Transverse colon (tissue), 4 donors: ENCODE results near the gene AK4. TPM values are rescaled to one million over a fixed set of nuclear protein-coding genes. Genes with fewer than 3 reads are reported as not detected.
"Not testable (repeated sequence)": the region's sequence is repeated elsewhere in the genome, so short reads cannot be mapped to it uniquely, and the experiment has no call there.

Source experiments
- DNase-seq: peaks from one replicate; pipeline ENCODE4 v3.0.0-alpha.2; 2019
- H3K27ac ChIP-seq, 4 donors: fragments of 200-600 bp; sonication (generic); 2 replicates each; pipeline ENCODE4 v1.5.1; 2016 to 2018; ENCODE audit warnings: inconsistent platforms in 4 of 4
- H3K27me3 ChIP-seq: fragments of 200-600 bp; sonication (generic); 2 replicates; pipeline ENCODE4 v1.5.1; 2017; ENCODE audit warnings: inconsistent platforms
- H3K36me3 ChIP-seq, 4 donors: fragments of 200-600 bp; sonication (generic); 2 replicates each; pipeline ENCODE4 v1.5.1; 2017 to 2019; ENCODE audit warnings: inconsistent platforms in 4 of 4
- H3K4me1 ChIP-seq, 4 donors: fragments of 200-600 bp; sonication (generic); 2 replicates each; pipeline ENCODE4 v1.5.1; 2017 to 2020; ENCODE audit warnings: inconsistent platforms in 4 of 4
- H3K4me3 ChIP-seq, 4 donors: fragments of 200-600 bp; sonication (generic); 1 replicate in 1 of 4; 2 replicates in 3 of 4; pipeline versions ENCODE4 v1.5.1 to v1.6.1; 2017 to 2019; ENCODE audit warnings: inconsistent platforms in 4 of 4
- H3K9me3 ChIP-seq, 2 donors: fragments of 200-600 bp; sonication (generic); 2 replicates each; pipeline ENCODE4 v1.5.1; 2017 to 2019; ENCODE audit warnings: inconsistent platforms in 2 of 2
- CTCF ChIP-seq, 5 experiments: fragments of 200-600 bp in 3 of 5; fragments of 450-650 bp in 2 of 5; sonication (generic) in 3 of 5; IDR thresholded peaks; 1 replicate in 2 of 5; 2 replicates in 3 of 5; pipeline ENCODE4 v1.5.1; 2016 to 2017; ENCODE audit warnings: antibody characterized with exemption in 5 of 5, inconsistent platforms in 3 of 5, mild to moderate bottlenecking in 2 of 5, moderate library complexity in 1 of 5
- EP300 ChIP-seq: sonication (generic); formaldehyde crosslinking; IDR thresholded peaks from one replicate; pipeline ENCODE4 v1.6.1; 2017; ENCODE audit warnings: antibody characterized with exemption, low read depth
- POLR2A ChIP-seq: fragments of 450-650 bp; IDR thresholded peaks from one replicate; pipeline ENCODE4 v1.6.1; 2016; ENCODE audit warnings: antibody characterized with exemption, mild to moderate bottlenecking, moderate library complexity
- POLR2AphosphoS5 ChIP-seq, 3 donors: sonication (generic); formaldehyde crosslinking; IDR thresholded peaks; one replicate each; pipeline ENCODE4 v1.6.1; 2016; ENCODE audit warnings: antibody characterized with exemption in 3 of 3
- WGBS, 2 donors: methylation state at CpG; one replicate each; pipeline ENCODE4 v1.1.5; 2018; ENCODE audit warnings: low coverage in 1 of 2; 5-methylcytosine and 5-hydroxymethylcytosine counted together
- in situ Hi-C, 4 donors: fragments of 200-750 bp; cut with MboI; loops; one replicate each; pipeline versions ENCODE4 v1.15.0 to v1.15.1; 2017; ENCODE audit warnings: low sequenced_read_pairs in 3 of 4, low pct_ligation_motif_present in 1 of 4, low pct_unique_long_range_greater_than_20kb in 1 of 4
- intact Hi-C: fragments of 100-400 bp; cut with DNase I; formaldehyde crosslinking; loops from one replicate; pipeline ENCODE4 v1.15.1; 2023; ENCODE audit warnings: low total_unique reads
- total RNA-seq, 4 donors: library from RNA; depleted of rRNA; stranded (reverse); fragments of >200 nt; gene quantifications; one replicate each; pipeline ENCODE4 v1.1.0, GENCODE V29; 2016

AK4 gene
- total RNA-seq, 4 donors from 2014 or later = 12.0 to 42.8 (median 36.1) TPM

- Histone ChIP-seq H3K9me3 (no peaks in the 10 kb centered on the region), H3K4me1 (peaks cover 0 to 37% (median 16%) of the 10 kb centered on the region in 4 donors), H3K4me3 (no peak overlapping the region), H3K27me3 (peaks cover 3% of the 10 kb centered on the region), H3K27ac (peak overlapping the region in 2 of 4 donors; percentile 29 to 34), H3K36me3 (no peaks in the 10 kb centered on the region)
- DNase-seq = no peak
- intact Hi-C loops = loop anchor here (2.0 kb wide), 1 partner anchor 185 kb away; no protein-coding TSS in a partner anchor
- in situ Hi-C loops = no loop called here
- 48 to 67% methylated on average over 4 of the region's 4 CpGs for WGBS, 2 donors
- TF ChIP-seq CTCF (IDR thresholded peaks at IDR 0.05) = no peak
- TF ChIP-seq POLR2AphosphoS5 (IDR thresholded peaks at IDR 0.05) = peak in 1 of 3 donors; percentile 68
- no peak for TF ChIP-seq EP300
Measured at GRCh38 chr1:65153635-65154034, 5.6 kb downstream of the AK4 start.

GRCh38 chr1:65156910-65157545 is 9.0 kb downstream of the AK4 start:
- in situ Hi-C loops (no loop called here), intact Hi-C loops (no loop called here)
- H3K4me3 ChIP-seq = no peak overlapping the region
- H3K4me1 ChIP-seq = peaks cover 0 to 41% (median 11%) of the 10 kb centered on the region in 4 donors
- H3K9me3 ChIP-seq = no peaks in the 10 kb centered on the region
- TF ChIP-seq CTCF (IDR thresholded peaks at IDR 0.05) = no peak
- TF ChIP-seq EP300 = no peak
- no peak for TF ChIP-seq POLR2AphosphoS5 (IDR thresholded peaks at IDR 0.05)
- no peak for TF ChIP-seq POLR2A
- no peaks in the 10 kb centered on the region for H3K27me3 ChIP-seq
- H3K27ac ChIP-seq = no peak overlapping the region
- no peak for DNase-seq
- H3K36me3 ChIP-seq = no peaks in the 10 kb centered on the region
- 71 to 85% methylated on average over 1 to 2 of the region's 2 CpGs for WGBS, 2 donors

- in situ Hi-C loops (no loop called here), intact Hi-C loops (no loop called here)
- 77 to 80% methylated on average over 2 to 4 of the region's 4 CpGs for WGBS, 2 donors
- Histone ChIP-seq H3K36me3 (no peaks in the 10 kb centered on the region), H3K27me3 (no peaks in the 10 kb centered on the region), H3K27ac (no peak overlapping the region), H3K4me1 (peaks cover 0 to 41% (median 11%) of the 10 kb centered on the region in 4 donors), H3K4me3 (no peak overlapping the region), H3K9me3 (no peaks in the 10 kb centered on the region)
- DNase-seq = no peak
- TF ChIP-seq CTCF (IDR thresholded peaks at IDR 0.05) = no peak
- no peak for TF ChIP-seq POLR2A
- TF ChIP-seq POLR2AphosphoS5 (IDR thresholded peaks at IDR 0.05) = no peak
- TF ChIP-seq EP300 = no peak
Measured at GRCh38 chr1:65157546-65157941, 9.5 kb downstream of the AK4 start.

GRCh38 chr1:65159291-65159688 is 11.3 kb downstream of the AK4 start:
- H3K27me3 ChIP-seq, intact Hi-C loops, in situ Hi-C loops, H3K9me3 ChIP-seq, DNase-seq, H3K36me3 ChIP-seq, H3K4me3 ChIP-seq: not testable (repeated sequence)
- WGBS, 2 donors = 86 to 88% methylated on average over 3 to 4 of the region's 4 CpGs
- peaks cover 0 to 30% (median 8%) of the 10 kb centered on the region in 4 donors for H3K4me1 ChIP-seq
- H3K27ac ChIP-seq = peak overlapping the region in 2 of 4 donors; percentile 43
